CD4-positive, alpha-beta T cell treated with Interleukin-15 for 4 hours (primary cell): Measurements from ENCODE around the gene GJB3.
"Not testable (repeated sequence)": the region's sequence is repeated elsewhere in the genome, so short reads cannot be mapped to it uniquely, and the experiment has no call there.

Experiments used
- DNase-seq: peaks from one replicate; pipeline ENCODE4 v3.0.0-alpha.2; 2020; ENCODE audit warnings: low spot score

Gene GJB3

DNA sequence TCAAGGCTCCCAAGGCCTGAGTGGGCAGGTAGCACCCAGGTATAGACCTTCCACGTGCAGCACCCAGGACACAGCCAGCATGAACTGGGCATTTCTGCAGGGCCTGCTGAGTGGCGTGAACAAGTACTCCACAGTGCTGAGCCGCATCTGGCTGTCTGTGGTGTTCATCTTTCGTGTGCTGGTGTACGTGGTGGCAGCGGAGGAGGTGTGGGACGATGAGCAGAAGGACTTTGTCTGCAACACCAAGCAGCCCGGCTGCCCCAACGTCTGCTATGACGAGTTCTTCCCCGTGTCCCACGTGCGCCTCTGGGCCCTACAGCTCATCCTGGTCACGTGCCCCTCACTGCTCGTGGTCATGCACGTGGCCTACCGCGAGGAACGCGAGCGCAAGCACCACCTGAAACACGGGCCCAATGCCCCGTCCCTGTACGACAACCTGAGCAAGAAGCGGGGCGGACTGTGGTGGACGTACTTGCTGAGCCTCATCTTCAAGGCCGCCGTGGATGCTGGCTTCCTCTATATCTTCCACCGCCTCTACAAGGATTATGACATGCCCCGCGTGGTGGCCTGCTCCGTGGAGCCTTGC, 19.7 kb upstream of the GJB3 start:
- DNase-seq, result no peak

DNA sequence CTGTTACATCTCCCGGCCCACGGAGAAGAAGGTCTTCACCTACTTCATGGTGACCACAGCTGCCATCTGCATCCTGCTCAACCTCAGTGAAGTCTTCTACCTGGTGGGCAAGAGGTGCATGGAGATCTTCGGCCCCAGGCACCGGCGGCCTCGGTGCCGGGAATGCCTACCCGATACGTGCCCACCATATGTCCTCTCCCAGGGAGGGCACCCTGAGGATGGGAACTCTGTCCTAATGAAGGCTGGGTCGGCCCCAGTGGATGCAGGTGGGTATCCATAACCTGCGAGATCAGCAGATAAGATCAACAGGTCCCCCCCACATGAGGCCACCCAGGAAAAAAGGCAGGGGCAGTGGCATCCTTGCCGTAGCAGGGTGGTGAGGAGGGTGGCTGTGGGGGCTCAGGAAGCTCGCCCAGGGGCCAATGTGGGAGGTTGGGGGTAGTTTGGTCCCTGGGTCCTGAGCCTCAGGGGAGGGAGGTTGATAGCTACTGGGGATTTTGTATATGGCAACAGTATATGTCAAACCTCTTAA, 19.2 kb upstream of the GJB3 start:
- no peak for DNase-seq

DNA sequence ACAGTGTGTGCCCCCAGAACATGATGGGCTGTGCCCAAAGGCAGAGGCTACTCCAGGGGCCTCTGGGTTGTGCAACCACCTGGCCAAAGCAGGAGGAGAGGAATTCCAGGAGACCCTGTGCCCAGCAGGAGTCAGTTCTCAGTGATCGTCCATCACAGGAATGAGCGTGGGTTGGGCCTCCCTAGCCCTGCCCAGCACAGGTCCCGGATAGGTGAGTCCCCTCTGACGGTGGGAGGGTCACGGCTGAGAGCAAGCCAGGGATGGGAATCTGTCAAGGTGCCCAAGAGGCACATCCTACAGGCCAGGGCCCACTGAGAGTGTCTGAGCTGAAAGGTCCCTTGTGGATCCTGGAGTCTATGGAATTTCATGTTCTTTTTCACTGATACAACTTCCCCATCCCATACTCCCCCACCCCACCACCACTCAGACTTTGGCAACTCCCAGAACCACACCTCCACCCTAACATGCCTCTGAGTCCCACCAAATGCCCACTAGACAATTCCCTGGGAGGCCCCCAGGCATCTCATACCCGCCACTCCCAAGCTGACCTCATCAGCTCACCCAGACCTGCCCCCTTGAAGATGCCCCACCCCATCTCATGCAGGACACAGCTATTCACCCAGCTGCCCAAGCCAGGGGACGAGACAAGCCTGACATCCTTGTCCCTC, 18.4 kb upstream of the GJB3 start:
- DNase-seq, result no peak

DNA sequence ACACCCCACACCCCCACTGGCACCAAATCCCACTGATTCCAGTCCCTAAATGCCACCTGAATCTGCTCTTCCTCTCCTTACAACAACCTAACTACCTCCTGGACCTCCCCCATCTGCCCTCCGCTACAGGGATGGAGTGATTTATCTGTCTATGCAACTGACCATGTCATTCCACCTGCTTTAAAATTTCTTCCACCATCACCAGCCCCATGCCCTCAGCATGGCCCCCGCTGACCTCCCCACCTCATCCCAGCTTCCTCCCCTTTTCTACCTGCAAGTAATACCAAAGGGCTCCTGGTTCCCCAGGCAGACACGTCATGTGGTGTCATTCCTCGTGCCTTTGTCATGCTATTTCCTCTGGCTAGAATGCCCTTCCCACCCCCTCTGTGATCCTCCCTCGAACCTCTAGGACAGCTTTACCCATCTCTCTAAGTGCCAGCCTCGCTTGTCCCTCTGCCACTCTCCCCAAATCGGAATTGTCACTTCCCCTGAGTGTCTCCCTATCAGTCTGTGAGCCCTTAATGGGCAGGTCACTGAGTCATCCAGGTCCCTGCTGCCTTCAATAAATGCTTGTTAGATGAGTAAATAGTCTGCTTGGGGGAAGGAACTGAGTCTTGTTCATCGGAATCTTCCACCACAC, 17.8 kb upstream of the GJB3 start:
- DNase-seq, result no peak

DNA sequence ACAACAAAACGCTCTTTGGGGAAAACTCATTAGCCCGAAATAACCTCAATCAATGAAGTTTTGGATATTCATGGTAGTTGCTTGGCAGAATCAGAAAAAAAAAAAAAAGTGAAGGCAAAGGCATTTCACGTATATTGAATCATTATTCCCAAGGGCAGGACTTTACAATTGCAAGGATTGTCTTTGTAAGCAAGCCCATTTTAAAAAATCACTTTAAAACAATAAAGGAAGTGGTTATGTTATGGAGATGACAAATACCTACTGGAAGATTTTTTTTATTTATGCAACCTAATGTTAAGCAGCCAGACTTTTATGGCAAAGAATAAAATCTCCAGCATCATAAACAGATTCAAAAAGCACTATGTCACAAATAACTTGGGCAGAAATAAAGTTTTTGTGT, 12.2 kb upstream of the GJB3 start:
- DNase-seq, result no peak

DNA sequence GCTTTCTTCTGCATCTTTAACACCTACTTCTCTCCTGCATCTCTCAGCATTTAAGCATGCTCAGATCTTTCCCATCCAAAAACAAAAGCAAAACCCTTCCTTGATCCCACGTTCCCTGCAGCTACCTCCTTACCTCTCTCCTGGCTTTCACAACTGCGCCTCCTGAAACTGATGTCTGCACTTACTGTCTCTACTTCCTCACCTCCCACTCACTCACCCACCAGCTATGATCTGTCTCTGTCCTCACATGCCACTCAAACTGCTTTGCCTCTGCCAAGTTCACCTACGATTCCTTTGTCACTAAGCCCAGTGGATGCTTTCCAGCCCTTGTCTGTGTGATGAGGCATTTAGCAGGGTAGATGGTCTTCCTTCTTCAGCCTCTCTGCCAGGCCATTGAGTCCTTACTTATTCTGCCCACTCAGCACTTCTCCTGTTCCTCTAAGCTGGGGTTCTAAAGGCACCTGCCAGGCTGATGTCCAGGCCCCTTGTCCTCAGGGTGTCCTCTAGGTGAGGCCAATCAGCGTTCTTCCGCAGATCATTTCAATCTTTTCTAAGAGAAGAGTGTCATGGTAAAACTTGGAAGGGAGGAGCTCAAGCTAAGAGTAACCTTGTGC, 10.0 kb upstream of the GJB3 start:
- DNase-seq, result no peak

DNA sequence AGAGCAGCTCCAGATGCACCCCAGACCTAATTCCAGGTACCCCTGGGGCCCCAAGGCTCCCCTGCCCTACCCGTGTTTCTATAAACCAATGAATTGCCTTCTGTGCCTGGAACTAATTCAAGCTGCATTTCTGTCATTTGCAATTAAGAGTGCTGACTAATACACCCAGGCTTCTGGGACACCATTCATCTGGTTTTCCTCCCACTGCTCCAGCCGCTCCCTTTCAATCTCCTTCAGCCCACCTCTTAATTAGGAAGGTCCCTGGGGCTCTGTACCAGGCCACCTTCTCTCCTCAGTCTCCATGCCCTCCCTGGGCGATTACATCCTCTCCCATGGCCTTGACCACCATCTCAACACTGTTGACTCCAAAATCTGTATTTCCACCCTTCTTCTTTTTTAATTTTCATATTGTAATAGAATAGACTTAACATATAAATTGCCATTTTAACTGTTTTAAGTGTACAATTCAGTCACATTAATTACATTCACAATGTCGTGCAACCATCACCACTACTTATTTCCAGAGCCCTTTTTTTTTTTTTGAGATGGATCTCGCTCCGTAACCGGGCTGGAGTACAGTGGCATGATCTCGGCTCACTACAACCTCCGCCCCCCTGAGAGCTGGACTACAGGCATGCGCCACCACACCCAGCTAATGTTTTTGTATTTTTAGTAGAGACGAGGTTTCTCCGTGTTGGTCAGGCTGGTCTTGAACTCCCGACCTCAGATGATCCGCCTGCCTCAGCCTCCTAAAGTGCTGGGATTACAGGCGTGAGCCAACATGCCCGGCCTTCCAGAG, 9.2 kb upstream of the GJB3 start:
- no peak for DNase-seq

DNA sequence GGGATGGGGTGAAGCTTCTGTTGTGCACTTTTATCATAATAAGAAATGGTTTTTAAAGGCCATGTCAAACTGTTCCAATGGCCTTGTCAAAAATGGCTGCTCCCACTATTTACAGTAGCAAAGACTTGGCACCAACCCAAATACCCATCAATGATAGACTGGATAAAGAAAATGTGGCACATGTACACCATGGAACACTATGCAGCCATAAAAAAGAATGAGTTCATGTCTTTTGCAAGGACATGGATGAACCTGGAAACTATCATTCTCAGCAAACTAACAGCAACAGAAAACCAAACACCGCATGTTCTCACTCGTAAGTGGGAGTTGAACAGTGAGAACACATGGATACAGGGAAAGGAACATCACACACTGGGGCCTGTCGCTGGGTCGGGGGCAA, 7.9 kb upstream of the GJB3 start:
- DNase-seq, result not testable (repeated sequence)

DNA sequence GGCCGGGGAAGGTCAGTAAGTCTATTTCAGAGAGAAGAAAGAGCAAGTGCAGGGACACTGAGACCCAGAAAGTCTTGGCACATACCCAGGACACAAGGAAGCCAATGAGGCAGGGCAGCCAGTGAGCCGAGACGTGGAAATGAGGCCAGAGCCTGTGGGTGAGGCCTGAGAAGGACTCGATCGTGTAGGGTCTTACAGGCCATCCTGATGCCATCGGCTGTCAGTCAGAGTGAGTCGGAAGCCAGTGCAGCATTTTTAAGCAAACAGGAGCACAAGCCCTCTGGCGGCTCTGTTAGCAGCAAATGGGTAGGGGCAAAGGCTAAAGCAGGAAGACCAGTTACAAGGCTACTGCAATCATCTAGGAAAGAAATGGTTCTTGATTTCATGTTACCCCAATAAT, 6.1 kb upstream of the GJB3 start:
- DNase-seq, result no peak

DNA sequence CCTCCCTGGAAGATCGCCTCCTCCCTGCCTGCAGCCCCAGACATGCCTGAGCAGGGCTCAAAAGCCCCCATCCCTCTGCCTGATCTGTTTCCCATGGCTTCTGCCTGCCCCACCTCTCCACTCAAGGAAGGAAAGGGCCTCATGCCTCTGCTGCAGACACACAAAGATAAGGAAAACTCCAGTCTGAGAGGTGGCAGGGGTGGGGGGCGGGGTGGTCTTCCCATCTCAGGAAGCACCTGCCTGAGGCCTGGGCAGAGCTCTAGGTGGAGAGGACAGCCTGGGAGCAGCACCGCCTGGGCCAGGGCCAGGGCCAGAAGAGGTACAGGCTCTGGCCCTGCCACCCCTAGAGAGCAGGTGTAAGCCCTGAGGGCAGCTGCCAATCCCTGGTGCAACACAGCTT, 4.1 kb upstream of the GJB3 start:
- DNase-seq, result no peak

DNA sequence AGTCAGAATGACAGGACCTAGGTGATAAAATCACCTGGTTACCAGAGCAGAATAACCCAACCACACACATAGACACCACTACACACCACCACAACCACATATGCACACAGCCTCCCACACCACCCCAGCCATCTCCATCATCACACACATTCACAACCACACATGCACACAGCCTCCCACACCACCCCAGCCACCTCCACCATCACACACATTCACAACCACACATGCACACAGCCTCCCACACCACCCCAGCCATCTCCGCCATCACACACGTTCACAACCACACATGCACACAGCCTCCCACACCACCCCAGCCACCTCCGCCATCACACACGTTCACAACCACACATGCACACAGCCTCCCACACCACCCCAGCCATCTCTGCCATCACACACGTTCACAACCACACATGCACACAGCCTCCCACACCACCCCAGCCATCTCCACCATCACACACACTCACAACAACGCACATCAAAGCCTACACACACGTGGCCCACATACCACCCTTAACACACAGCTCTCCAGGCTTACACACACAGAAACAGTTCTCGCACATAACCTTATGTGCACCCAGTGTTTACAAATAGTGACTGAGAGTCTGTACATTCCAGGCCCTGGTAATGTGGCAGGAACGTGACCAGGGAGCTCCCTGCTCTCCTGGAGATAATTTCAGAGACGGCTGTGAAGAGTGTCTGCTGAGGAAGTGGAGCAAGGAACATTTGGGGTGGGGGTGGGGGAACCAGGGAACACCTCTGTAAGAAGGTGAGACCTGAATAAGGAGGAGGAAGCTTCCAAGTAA, 3.3 kb upstream of the GJB3 start:
- DNase-seq, result no peak

DNA sequence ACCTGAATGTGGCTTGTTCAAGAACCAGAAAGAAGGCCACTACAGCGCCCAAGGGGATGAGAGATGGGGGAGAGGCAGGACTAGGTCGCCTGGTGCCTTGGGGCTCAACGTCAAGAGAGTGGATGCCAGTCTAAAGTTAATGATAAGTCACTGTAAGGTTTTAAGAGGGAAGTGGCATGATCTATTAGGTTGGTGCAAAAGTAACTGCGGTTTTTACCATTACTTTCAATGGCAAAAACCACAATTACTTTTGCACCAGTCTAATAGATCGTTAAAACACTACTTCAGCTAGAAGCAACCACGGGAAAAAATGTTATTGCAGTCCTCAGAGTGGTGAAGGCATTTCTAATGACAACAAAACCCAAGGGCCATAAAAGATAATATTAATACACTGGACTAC, 2.6 kb upstream of the GJB3 start:
- DNase-seq, result no peak

DNA sequence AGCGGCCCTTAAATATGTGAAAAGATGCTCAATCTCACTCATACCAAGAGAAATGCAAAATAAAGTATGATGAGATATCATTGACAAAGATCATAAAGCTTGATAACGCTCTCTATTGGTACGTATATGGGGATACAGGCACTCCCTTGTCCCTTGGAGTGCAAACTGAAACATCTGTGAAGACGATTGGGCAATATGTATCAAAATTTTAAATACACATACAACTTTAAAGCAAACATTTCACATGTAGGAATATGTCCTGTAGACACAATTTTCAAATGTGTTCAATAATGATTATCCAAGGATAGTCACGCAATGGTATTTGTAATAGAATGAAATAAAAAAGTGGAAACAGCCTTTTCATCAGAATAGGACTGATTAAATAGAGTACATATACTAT, 2.0 kb upstream of the GJB3 start:
- no peak for DNase-seq

DNA sequence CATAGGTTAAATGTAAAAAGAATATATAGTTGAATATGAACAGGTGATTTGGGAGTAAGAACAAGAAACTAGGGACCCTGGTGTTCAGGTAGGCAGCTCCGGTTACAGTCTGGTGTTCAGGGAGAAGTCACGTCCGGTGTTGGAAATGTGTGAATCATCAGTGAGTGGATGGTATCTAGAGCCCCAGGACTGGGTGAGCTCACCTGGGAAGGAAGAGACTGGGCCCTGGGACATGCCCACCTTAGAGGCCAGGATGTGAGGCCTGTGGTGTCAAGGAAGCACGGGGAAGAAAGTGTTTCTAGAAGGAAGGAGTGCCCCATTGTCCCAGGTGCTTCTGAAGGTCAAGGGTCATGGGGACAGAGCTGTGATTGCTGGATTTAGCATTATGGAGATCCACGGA, 1.5 kb upstream of the GJB3 start:
- DNase-seq, result no peak

DNA sequence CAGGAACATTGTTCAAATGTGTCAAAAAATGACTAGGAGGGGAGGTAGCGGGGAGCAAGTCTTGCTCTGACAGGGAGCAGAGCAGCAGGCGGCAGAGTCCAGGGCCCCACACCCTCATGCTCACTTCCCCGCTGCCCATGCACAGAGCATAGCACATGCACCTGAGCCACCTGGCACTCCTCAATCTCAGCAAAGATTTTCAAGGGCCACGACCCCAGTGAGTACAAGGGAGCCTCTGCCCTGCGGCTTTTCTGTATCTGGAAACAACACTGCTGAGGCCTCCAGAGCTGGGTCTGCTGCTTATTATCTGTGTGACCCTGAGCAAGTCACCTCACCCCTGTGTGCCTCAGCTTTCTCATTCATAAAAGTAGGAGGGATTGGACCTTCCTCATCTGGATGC, 1.1 kb upstream of the GJB3 start:
- DNase-seq, result no peak

DNA sequence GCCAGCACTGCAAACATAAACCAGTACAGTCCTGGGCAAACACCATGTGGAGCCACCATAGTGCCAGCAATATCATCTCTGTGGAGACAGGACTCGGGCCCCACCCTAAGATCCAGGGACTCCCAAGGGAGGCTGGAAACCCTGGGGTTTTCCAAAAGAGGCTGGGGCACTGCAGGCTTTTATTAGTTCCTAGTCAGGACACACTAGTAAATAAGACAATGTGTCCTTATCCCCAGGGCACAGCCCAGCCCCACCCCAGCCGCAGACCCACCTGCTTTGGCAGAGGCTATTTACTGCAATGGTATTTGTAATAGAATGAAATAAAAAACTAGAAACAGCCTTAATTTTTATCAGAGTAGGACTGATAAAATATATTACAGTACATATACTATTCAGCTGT, 486 bp upstream of the GJB3 start:
- DNase-seq, result no peak

DNA sequence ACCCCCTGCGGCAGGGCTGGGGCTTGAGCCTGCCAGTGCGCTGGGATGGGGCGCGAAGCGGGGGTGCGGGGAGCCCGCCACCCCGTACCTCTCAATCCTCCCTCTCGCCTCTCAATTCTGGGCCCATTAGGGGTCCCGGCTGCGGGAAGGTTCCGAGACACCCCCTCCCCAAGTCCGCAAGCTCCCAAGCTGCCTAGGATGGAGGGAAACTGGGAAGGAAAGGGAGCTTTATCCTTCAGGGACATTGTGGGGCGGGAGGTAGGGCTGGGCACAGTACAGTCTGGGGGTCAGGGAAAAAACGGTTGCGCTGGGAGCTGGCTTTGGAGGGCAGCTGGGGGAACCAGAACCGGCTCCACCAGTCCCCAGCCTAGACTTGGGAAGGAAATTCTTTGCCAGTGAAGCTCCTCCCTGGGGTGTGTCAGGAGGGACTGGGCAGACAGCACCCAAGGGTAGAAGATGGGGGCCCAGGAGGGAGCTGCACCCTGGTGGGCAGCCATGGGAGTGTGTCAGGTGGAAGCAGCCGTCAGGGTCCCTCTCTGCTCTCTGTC, 904 bp downstream of the GJB3 start:
- DNase-seq, result no peak

DNA sequence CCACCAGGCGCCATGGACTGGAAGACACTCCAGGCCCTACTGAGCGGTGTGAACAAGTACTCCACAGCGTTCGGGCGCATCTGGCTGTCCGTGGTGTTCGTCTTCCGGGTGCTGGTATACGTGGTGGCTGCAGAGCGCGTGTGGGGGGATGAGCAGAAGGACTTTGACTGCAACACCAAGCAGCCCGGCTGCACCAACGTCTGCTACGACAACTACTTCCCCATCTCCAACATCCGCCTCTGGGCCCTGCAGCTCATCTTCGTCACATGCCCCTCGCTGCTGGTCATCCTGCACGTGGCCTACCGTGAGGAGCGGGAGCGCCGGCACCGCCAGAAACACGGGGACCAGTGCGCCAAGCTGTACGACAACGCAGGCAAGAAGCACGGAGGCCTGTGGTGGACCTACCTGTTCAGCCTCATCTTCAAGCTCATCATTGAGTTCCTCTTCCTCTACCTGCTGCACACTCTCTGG, 3.8 kb downstream of the GJB3 start:
- DNase-seq, result no peak

DNA sequence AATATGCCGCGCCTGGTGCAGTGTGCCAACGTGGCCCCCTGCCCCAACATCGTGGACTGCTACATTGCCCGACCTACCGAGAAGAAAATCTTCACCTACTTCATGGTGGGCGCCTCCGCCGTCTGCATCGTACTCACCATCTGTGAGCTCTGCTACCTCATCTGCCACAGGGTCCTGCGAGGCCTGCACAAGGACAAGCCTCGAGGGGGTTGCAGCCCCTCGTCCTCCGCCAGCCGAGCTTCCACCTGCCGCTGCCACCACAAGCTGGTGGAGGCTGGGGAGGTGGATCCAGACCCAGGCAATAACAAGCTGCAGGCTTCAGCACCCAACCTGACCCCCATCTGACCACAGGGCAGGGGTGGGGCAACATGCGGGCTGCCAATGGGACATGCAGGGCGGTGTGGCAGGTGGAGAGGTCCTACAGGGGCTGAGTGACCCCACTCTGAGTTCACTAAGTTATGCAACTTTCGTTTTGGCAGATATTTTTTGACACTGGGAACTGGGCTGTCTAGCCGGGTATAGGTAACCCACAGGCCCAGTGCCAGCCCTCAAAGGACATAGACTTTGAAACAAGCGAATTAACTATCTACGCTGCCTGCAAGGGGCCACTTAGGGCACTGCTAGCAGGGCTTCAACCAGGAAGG, 4.3 kb downstream of the GJB3 start:
- no peak for DNase-seq

DNA sequence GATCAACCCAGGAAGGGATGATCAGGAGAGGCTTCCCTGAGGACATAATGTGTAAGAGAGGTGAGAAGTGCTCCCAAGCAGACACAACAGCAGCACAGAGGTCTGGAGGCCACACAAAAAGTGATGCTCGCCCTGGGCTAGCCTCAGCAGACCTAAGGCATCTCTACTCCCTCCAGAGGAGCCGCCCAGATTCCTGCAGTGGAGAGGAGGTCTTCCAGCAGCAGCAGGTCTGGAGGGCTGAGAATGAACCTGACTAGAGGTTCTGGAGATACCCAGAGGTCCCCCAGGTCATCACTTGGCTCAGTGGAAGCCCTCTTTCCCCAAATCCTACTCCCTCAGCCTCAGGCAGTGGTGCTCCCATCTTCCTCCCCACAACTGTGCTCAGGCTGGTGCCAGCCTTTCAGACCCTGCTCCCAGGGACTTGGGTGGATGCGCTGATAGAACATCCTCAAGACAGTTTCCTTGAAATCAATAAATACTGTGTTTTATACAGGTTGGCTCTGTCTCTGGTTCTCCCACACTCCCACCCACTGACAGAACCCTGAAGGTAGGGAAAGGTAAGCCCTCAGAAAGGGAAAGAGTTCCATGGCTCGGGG, 5.0 kb downstream of the GJB3 start:
- DNase-seq, result no peak
